Activated naive CD4-positive, alpha-beta T cell treated with anti-CD3 and anti-CD28 coated beads for 36 hours (primary cell): ENCODE data around the gene RAPGEF2. TPM values are rescaled to one million over a fixed set of nuclear protein-coding genes. Genes with fewer than 3 reads are reported as not detected.

ENCODE experiments used
- CTCF ChIA-PET: fragments of 350-600 bp; sonication (Branson Sonifier 250); formaldehyde crosslinking; loops from one replicate; lab custom pipeline; 2021; ENCODE audit warnings: antibody characterized with exemption; lab: Charles Lee
- DNase-seq: peaks from one replicate; pipeline ENCODE4 v3.0.0-alpha.2; 2020
- H3K27ac Mint-ChIP-seq: one replicate; pipeline ENCODE4 v1.8.0; 2021; ENCODE audit warnings: mild to moderate bottlenecking, mixed read lengths
- H3K27me3 Mint-ChIP-seq: one replicate; pipeline ENCODE4 v1.8.0; 2021; ENCODE audit warnings: low read depth, mixed read lengths
- H3K36me3 Mint-ChIP-seq: one replicate; pipeline ENCODE4 v1.8.0; 2021; ENCODE audit warnings: low read depth, mixed read lengths
- H3K4me1 Mint-ChIP-seq: one replicate; pipeline ENCODE4 v1.8.0; 2021; ENCODE audit warnings: low read depth, mixed read lengths
- H3K4me3 Mint-ChIP-seq: one replicate; pipeline ENCODE4 v1.8.0; 2021; ENCODE audit warnings: mild to moderate bottlenecking, moderate library complexity, mixed read lengths
- H3K9me3 Mint-ChIP-seq: one replicate; pipeline ENCODE4 v1.8.0; 2021; ENCODE audit warnings: mixed read lengths
- intact Hi-C: fragments of 100-400 bp; cut with micrococcal nuclease; formaldehyde crosslinking; loops from one replicate; pipeline ENCODE4 v1.15.1; 2023
- total RNA-seq, 2 experiments: library from RNA; stranded (reverse); gene quantifications; one replicate each; pipeline ENCODE4 v1.2.3, GENCODE V29; 2021

Gene RAPGEF2
- total RNA-seq, 2 experiments from 2014 or later = 21.2 to 26.1 TPM

GRCh38 chr4:159267869-159268285 lies 165.0 kb downstream of the RAPGEF2 start:
- CTCF ChIA-PET = interaction anchor here (0.9 kb wide), 1 partner anchor 48 kb away, joined by 3 read pairs; no protein-coding TSS in a partner anchor

GRCh38 chr4:159268607-159269006 lies 165.7 kb downstream of the RAPGEF2 start:
- no peak for DNase-seq
- intact Hi-C loops = no loop called here
- Mint-ChIP-seq H3K27ac (no peak overlapping the region), H3K4me3 (no peak overlapping the region), H3K36me3 (peaks cover 7% of the 10 kb centered on the region), H3K9me3 (no peaks in the 10 kb centered on the region), H3K27me3 (no peaks in the 10 kb centered on the region), H3K4me1 (peaks cover 7% of the 10 kb centered on the region)
- CTCF ChIA-PET = interaction anchor here (0.9 kb wide), 1 partner anchor 48 kb away, joined by 3 read pairs; no protein-coding TSS in a partner anchor

More at GRCh38 chr4:159267869-159268285, 165.0 kb downstream of the RAPGEF2 start:
- H3K27me3 Mint-ChIP-seq = no peaks in the 10 kb centered on the region
- intact Hi-C loops = no loop called here
- no peak overlapping the region for H3K4me3 Mint-ChIP-seq
- no peak for DNase-seq
- no peak overlapping the region for H3K27ac Mint-ChIP-seq
- H3K4me1 Mint-ChIP-seq = peaks cover 7% of the 10 kb centered on the region
- no peaks in the 10 kb centered on the region for H3K9me3 Mint-ChIP-seq
- peaks cover 7% of the 10 kb centered on the region for H3K36me3 Mint-ChIP-seq

GRCh38 chr4:159269116-159269515 lies 166.2 kb downstream of the RAPGEF2 start:
- Mint-ChIP-seq H3K4me3 (no peak overlapping the region), H3K36me3 (peaks cover 7% of the 10 kb centered on the region), H3K27me3 (no peaks in the 10 kb centered on the region), H3K27ac (no peak overlapping the region), H3K9me3 (no peaks in the 10 kb centered on the region), H3K4me1 (peaks cover 7% of the 10 kb centered on the region)
- DNase-seq = no peak
- intact Hi-C loops = no loop called here
- CTCF ChIA-PET = no interaction called here

GRCh38 chr4:159269956-159270355 lies 167.1 kb downstream of the RAPGEF2 start:
- peaks cover 7% of the 10 kb centered on the region for H3K4me1 Mint-ChIP-seq
- DNase-seq = no peak
- H3K9me3 Mint-ChIP-seq = no peaks in the 10 kb centered on the region
- intact Hi-C loops = no loop called here
- H3K36me3 Mint-ChIP-seq = peaks cover 6% of the 10 kb centered on the region
- no peaks in the 10 kb centered on the region for H3K27me3 Mint-ChIP-seq
- CTCF ChIA-PET = no interaction called here
- H3K27ac Mint-ChIP-seq = no peak overlapping the region
- no peak overlapping the region for H3K4me3 Mint-ChIP-seq

GRCh38 chr4:159271856-159272255 lies 169.0 kb downstream of the RAPGEF2 start:
- CTCF ChIA-PET = no interaction called here
- peaks cover 7% of the 10 kb centered on the region for H3K4me1 Mint-ChIP-seq
- DNase-seq = no peak
- no peaks in the 10 kb centered on the region for H3K9me3 Mint-ChIP-seq
- no peak overlapping the region for H3K4me3 Mint-ChIP-seq
- intact Hi-C loops = no loop called here
- peaks cover 2% of the 10 kb centered on the region for H3K36me3 Mint-ChIP-seq
- H3K27ac Mint-ChIP-seq = no peak overlapping the region
- no peaks in the 10 kb centered on the region for H3K27me3 Mint-ChIP-seq

- intact Hi-C loops = no loop called here
- Mint-ChIP-seq H3K4me3 (no peak overlapping the region), H3K36me3 (peaks cover 3% of the 10 kb centered on the region), H3K4me1 (peaks cover 7% of the 10 kb centered on the region), H3K27me3 (no peaks in the 10 kb centered on the region), H3K9me3 (no peaks in the 10 kb centered on the region), H3K27ac (no peak overlapping the region)
- CTCF ChIA-PET = no interaction called here
- DNase-seq = no peak
These were observed 169.6 kb downstream of the RAPGEF2 start for GRCh38 chr4:159272273-159273140.

GRCh38 chr4:159273141-159273438 lies 170.2 kb downstream of the RAPGEF2 start:
- H3K36me3 Mint-ChIP-seq = peaks cover 6% of the 10 kb centered on the region
- intact Hi-C loops = no loop called here
- no peak overlapping the region for H3K27ac Mint-ChIP-seq

GRCh38 chr4:159273841-159274240 lies 171.0 kb downstream of the RAPGEF2 start:
- no peak for DNase-seq
- H3K36me3 Mint-ChIP-seq = peaks cover 7% of the 10 kb centered on the region
- peaks cover 7% of the 10 kb centered on the region for H3K4me1 Mint-ChIP-seq
- peaks cover 1% of the 10 kb centered on the region for H3K9me3 Mint-ChIP-seq
- no peak overlapping the region for H3K4me3 Mint-ChIP-seq
- intact Hi-C loops = no loop called here
- no peaks in the 10 kb centered on the region for H3K27me3 Mint-ChIP-seq
- CTCF ChIA-PET = interaction anchor here (0.7 kb wide), 1 partner anchor 48 kb away, joined by 3 read pairs; no protein-coding TSS in a partner anchor
- H3K27ac Mint-ChIP-seq = no peak overlapping the region

More at GRCh38 chr4:159273141-159273438, 170.2 kb downstream of the RAPGEF2 start:
- DNase-seq = no peak
- peaks cover 1% of the 10 kb centered on the region for H3K9me3 Mint-ChIP-seq
- no peaks in the 10 kb centered on the region for H3K27me3 Mint-ChIP-seq
- CTCF ChIA-PET = no interaction called here
- peaks cover 7% of the 10 kb centered on the region for H3K4me1 Mint-ChIP-seq
- H3K4me3 Mint-ChIP-seq = no peak overlapping the region

GRCh38 chr4:159278399-159278798 lies 175.5 kb downstream of the RAPGEF2 start:
- CTCF ChIA-PET = no interaction called here
- peaks cover 18% of the 10 kb centered on the region for H3K36me3 Mint-ChIP-seq
- peaks cover 1% of the 10 kb centered on the region for H3K9me3 Mint-ChIP-seq
- H3K27me3 Mint-ChIP-seq = no peaks in the 10 kb centered on the region
- DNase-seq = no peak
- no peak overlapping the region for H3K4me3 Mint-ChIP-seq
- H3K4me1 Mint-ChIP-seq = no peaks in the 10 kb centered on the region
- intact Hi-C loops = no loop called here
- H3K27ac Mint-ChIP-seq = no peak overlapping the region

GRCh38 chr4:159279084-159279483 lies 176.2 kb downstream of the RAPGEF2 start:
- H3K36me3 Mint-ChIP-seq = peaks cover 18% of the 10 kb centered on the region
- intact Hi-C loops = no loop called here
- no peak for DNase-seq
- CTCF ChIA-PET = no interaction called here
- no peaks in the 10 kb centered on the region for H3K4me1 Mint-ChIP-seq
- peaks cover 1% of the 10 kb centered on the region for H3K9me3 Mint-ChIP-seq
- no peak overlapping the region for H3K27ac Mint-ChIP-seq
- no peaks in the 10 kb centered on the region for H3K27me3 Mint-ChIP-seq
- H3K4me3 Mint-ChIP-seq = no peak overlapping the region

GRCh38 chr4:159280442-159281172 lies 177.7 kb downstream of the RAPGEF2 start:
- intact Hi-C loops = no loop called here
- Mint-ChIP-seq H3K4me3 (no peak overlapping the region), H3K27me3 (no peaks in the 10 kb centered on the region), H3K4me1 (no peaks in the 10 kb centered on the region), H3K9me3 (peaks cover 1% of the 10 kb centered on the region), H3K36me3 (peaks cover 21% of the 10 kb centered on the region), H3K27ac (no peak overlapping the region)
- DNase-seq = no peak
- CTCF ChIA-PET = no interaction called here

GRCh38 chr4:159281771-159282170 lies 178.9 kb downstream of the RAPGEF2 start:
- H3K27me3 Mint-ChIP-seq = no peaks in the 10 kb centered on the region
- H3K27ac Mint-ChIP-seq = no peak overlapping the region
- H3K4me1 Mint-ChIP-seq = no peaks in the 10 kb centered on the region
- peaks cover 1% of the 10 kb centered on the region for H3K9me3 Mint-ChIP-seq
- no peak overlapping the region for H3K4me3 Mint-ChIP-seq
- CTCF ChIA-PET = no interaction called here
- intact Hi-C loops = no loop called here
- no peak for DNase-seq
- H3K36me3 Mint-ChIP-seq = peaks cover 24% of the 10 kb centered on the region
